ENCODE measurements around the gene MMP15.
"Not testable (repeated sequence)": the region's sequence is repeated elsewhere in the genome, so short reads cannot be mapped to it uniquely, and the experiment has no call there.

GRCh38 chr16:57978070-57978465 lies 47.5 kb upstream of the MMP15 start:
- not testable (repeated sequence) for TF ChIP-seq POLR2A (IDR thresholded peaks at IDR 0.05); CTCF (IDR thresholded peaks at IDR 0.05); EP300 (IDR thresholded peaks at IDR 0.05; ENCODE audit: low read depth)

All from transverse colon (tissue), 3 donors.